NCI-H1417 (cell line): Measurements from ENCODE around the gene EEF1AKMT3.
"Not testable (repeated sequence)": the region's sequence is repeated elsewhere in the genome, so short reads cannot be mapped to it uniquely, and the experiment has no call there.

Source experiments
- DNase-seq, 3 experiments: peaks; one replicate each; lab custom pipeline; 2025; lab: John Stamatoyannopoulos, UW

Gene EEF1AKMT3

DNA sequence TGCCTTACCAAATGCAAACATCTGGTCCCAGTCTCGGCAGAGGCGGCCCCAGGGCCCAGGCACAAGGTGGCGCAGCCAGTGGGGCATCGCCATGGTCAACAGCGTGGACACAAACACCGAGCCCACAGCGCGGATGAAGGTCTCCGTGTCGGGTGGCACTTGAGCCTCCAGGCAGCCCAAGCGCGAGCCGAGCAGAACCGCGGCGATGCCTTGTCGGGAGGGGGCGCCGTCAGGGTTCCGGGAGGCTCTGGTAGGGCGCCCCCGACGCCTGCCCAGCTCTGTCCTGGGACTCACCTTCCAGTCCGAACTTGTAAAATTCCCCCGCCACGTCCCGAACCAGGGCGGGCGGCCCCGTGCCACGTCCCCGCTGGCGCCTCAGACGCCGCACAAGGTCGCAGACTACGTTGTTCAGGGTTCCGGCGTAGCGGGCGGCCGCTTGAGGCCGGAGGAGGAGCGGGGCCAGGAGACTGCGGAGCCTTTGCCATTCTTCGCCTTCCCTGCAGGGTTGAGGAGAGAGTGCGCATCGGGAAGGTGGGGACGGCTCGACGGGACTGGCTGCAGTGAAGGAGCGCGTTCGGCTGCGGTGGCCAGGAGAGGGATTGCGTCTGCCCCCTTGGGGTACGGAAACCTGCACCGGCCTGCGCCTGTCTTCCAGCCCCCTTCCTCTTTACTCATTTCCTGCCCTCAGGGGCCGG, 7.3 kb upstream of the EEF1AKMT3 start:
- DNase-seq: peak in 2 of 3 experiments; percentile 46 to 60

DNA sequence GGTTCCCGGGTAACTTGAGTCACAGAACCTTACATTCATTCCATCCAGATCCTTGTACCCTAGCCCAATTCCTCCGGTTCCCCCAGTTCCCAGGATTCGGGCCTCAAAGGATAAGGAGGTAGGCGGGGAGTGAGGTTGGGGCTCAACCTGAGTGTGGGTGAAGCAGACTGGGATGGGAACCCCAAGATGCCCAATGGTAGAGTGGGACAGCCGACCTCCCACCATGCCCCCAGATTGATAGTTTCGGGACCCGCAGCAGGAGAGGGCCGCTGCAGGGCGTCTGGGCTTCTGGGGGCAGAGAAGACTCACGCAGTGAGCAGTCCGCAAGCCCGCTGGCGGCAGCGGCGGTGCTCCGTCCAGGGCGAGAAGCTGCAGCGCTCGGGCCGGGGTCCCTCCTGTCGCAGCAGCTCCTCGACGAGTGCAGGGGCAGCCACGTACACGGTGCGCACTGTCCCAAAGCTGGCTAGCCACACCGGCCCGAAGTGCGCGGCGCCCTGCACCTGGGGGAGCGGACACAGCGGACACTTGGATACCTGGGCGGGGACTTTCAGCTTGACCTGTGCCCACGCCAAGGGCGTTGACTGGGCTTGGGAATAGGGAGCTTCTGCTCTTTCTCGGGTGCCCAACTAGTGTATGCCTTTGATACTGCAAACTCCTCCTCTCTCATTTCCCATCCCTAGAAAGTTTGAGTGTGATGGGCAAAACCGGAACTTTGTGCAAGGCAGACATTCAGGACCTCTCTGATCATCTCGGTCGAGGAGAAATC, 6.5 kb upstream of the EEF1AKMT3 start:
- peak in 2 of 3 experiments; percentile 24 to 37 for DNase-seq

GRCh38 chr12:57766464-57767304, 5.7 kb upstream of the EEF1AKMT3 start, which contains the start of gene CYP27B1:
Gene CYP27B1 (minus strand): TSS chr12:57767078. CDS start chr12:57767041, 37 bp downstream.
- DNase-seq: peak in 2 of 3 experiments; percentile 29 to 33

- no peak for DNase-seq
These were observed 5.1 kb upstream of the EEF1AKMT3 start for GRCh38 chr12:57767305-57767698.

- no peak for DNase-seq
These were observed 4.5 kb upstream of the EEF1AKMT3 start for GRCh38 chr12:57767876-57768275.

DNA sequence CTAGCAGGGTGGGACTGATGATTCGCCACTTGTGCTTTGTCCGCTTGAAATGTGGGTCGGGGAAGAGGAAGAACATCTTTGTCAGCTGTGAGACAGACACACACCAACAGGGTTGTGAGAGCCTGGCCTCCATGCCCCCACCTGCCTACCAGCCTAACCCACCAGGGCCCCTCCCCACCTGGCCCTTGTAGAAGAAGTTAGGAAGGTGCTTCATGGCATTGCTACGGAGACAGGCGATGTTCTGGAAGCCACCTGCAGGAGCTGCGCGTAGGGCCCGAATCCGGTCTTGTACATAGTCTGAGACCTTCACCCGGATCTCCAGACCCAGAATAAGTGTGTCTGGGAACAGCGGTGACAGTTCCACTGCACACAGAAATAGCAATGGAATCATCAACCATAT, 2.8 kb upstream of the EEF1AKMT3 start:
- no peak for DNase-seq

DNA sequence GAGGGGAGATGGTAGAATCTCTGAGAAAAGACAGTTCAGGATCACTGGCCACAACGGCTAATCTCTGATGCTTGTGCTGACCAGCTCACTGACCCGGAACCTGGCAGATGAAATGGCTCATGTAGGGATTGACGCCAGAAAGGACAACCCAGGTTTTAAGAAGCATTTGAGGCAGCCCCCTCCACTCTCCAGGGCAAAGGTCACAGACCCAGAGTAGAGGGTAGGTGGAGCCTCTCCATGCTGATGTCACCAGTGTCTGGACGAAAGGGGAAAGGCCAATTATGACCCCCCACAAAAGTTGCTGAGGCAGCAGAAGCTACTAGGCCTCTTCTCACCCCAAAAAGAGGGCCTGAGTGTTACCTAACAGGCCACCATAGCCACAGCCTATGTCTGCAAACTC, 1.7 kb upstream of the EEF1AKMT3 start:
- no peak for DNase-seq

- peak in 1 of 3 experiments; percentile 91 for DNase-seq
These were observed 1.1 kb upstream of the EEF1AKMT3 start for GRCh38 chr12:57771236-57771872.

DNA sequence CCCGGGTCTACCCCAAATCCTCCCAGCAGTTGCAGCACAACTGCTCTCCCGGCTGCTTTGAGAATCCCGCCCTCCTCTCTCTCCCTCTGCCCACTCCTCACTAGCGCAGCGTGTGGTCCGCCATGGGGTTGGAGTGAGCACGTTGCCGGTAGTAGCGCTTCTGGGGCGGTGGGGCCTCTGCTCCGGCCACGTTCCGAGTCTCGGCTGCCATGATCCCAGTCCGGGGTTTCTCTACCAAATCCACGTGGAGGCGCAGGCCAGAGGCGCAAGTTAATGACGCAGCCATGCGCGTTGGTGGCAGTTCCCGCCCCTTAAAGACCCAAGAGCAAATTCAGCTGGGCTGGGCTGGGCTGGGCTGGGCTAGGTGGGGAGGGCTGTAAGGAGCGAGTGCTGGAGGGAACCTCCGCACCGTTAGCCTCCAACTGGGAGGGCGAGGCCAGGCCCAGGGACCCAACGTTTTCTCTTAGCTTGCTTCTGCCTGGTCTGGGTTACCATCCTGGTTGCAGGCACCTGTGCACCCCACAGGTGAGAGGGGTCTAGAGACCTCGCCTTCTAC, 463 bp upstream of the EEF1AKMT3 start, which contains the start of gene METTL1:
Gene METTL1, minus strand, starts transcription at position 233 of the 556 bp plus-strand sequence. Its CDS starts 22 bp downstream, at position 211.
- peak; percentile 97 to 99 (median 98) for DNase-seq

- DNase-seq: not testable (repeated sequence)
These were observed 2.2 kb downstream of the EEF1AKMT3 start for GRCh38 chr12:57774634-57775033.

DNA sequence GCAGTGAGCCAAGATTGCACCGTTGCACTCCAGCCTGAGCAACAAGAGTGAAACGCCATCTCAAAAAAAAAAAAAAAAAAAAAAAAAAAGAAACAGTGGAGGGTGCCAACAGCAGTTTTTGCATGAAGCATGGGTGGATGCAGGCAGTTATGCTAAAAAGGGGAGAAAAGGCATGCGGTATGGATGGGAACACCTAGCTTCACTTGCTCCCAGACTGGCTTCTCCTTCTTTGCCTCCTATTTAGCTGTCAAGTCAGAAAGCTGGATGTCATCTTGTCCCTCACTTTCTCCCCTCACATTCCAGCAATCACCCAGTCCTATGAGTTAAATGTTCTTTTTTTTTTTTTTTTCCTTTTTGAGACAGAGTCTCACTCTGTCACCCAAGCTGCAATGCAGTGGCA, 2.6 kb downstream of the EEF1AKMT3 start:
- DNase-seq: no peak

DNA sequence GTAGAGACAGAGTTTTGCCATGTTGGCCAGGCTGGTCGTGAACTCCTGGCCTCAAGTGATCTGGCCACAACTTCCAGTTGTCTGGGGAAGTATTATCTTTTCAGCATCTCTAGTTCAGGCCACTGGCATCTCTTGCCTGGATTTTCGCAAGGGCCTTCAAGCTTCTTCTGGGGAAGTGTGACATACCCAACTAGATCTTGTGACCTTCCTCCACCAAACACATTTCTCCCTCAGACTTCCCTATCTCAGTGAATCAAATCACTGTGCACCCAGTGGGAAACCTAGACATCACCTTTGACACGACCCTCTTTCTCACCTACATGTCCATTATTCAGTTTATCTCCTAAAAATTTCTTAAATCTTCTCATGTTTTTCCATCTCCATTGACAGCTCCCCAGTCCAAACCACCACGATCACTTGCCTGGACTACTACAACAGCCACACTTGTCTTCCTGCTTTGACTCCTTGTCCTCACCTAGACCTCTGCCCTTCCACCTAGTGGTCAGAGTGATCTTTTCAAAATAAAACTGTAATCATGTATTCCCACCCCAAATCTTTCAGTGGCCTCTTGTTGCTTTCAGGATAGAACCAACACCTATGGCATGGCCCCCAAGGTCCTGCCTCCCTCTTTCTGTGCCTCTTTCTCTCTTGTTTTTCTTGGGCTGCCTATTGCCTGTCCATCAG, 3.3 kb downstream of the EEF1AKMT3 start:
- DNase-seq: no peak

DNA sequence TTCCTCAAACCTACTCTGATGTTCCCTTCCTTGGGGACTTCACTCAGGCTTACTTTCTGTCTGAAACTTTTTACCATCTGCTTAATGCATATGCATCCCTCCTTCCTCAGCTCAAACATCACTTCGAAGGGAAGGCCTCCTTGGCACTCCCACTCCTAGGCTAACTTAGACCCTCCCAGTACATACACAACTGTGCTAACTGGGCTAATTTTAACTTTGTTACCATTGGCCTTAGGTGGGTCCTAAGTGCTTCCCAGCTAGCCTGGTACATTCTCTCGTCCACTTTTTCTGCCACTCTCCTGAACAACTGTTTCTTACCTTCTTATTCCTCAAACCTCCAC, 3.8 kb downstream of the EEF1AKMT3 start:
- no peak for DNase-seq

- DNase-seq: no peak
These were observed 5.0 kb downstream of the EEF1AKMT3 start for GRCh38 chr12:57777367-57777766.

- no peak for DNase-seq
These were observed 5.5 kb downstream of the EEF1AKMT3 start for GRCh38 chr12:57777911-57778310.

DNA sequence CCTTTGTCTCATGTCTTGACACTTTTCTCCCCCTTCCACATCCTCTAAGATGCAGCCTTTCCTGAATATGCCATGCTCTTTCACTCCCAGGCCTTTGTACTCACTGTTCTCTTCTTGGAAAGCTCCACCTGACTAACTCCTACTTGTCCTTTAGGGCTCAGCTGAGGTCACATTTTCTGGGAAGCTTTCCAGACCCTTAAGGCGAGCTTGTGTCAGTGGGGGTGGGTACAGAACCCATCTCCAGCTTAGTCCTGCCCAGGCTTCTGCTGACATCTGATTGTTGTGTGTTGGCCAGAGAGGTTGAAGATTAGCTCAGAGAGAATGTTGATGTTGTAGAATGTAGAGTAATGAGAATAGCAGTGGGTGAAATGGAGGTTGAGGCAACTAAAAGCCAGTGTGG, 7.3 kb downstream of the EEF1AKMT3 start:
- DNase-seq: no peak

DNA sequence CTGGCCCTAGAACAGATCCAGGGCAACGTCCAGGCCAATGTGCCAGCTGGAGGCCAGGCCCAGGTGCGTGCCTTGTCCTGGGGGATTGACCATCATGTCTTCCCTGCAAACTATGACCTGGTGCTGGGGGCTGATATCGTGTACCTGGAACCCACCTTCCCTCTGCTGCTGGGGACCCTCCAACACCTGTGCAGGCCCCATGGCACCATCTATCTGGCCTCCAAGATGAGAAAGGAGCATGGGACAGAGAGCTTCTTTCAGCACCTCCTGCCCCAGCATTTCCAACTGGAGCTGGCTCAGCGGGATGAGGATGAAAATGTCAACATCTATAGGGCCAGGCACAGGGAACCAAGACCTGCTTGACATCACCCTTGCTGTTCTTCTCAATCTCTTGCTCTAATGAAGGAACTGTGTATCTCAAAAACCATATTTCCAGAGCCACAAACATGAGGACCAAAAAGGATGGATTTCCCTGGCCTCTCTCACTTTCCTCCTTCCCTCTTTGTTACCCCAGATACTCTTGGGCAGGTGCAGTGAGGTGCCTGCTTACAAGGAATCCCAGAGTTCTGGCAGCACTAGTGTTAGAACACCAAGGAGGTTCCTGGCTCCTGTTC, 8.0 kb downstream of the EEF1AKMT3 start:
- no peak for DNase-seq

GRCh38 chr12:57781244-57781643, 8.8 kb downstream of the EEF1AKMT3 start:
- no peak for DNase-seq

- DNase-seq: no peak
These were observed 9.4 kb downstream of the EEF1AKMT3 start for GRCh38 chr12:57781801-57782200.

GRCh38 chr12:57782243-57782607, 9.8 kb downstream of the EEF1AKMT3 start:
- no peak for DNase-seq
